K562 (cell line): ENCODE measurements around the gene CEP131. TPM values are rescaled to one million over a fixed set of nuclear protein-coding genes. Genes with fewer than 3 reads are reported as not detected.
A peak's percentile ranks its signal among the peaks of the same experiment; 100 is the strongest.

Source experiments
- DEAF1 ChIP-seq: fragments of 450-650 bp; formaldehyde crosslinking; IDR thresholded peaks from 2 replicates; pipeline ENCODE4 v1.4.0; 2020; ENCODE audit warnings: mild to moderate bottlenecking, moderate library complexity
- ELF1 ChIP-seq: fragments of 200-800 bp; sonication (Bioruptor generic); IDR thresholded peaks from 2 replicates; pipeline ENCODE4 v1.6.1; 2016; ENCODE audit warnings: missing genetic modification characterization, missing compliant biosample characterization
- FOXK2 ChIP-seq, 2 experiments: fragments of 450-650 bp; IDR thresholded peaks in 1 of 2; conservative IDR thresholded peaks in 1 of 2; 2 replicates each; pipeline ENCODE4 v1.6.1; 2016; ENCODE audit warnings: low read depth in 2 of 2, mild to moderate bottlenecking in 1 of 2
- GTF3C2 ChIP-seq: IDR thresholded peaks from 3 replicates; pipeline ENCODE4 v1.6.1; 2011; ENCODE audit warnings: borderline replicate concordance, mild to moderate bottlenecking, moderate library complexity; ENCODE audit not compliant: insufficient read length; ENCODE audit errors: extremely low read depth
- POLR2A ChIP-seq: fragments of 450-650 bp; conservative IDR thresholded peaks from 2 replicates; pipeline ENCODE4 v1.6.1; 2016
- POLR2G ChIP-seq: fragments of 200-400 bp; formaldehyde crosslinking; IDR thresholded peaks from 2 replicates; pipeline ENCODE4 v1.6.1; 2017; ENCODE audit warnings: low read depth, mild to moderate bottlenecking, antibody characterized with exemption, low read length, moderate library complexity
- REST ChIP-seq, 2 experiments: fragments of 450-650 bp; formaldehyde crosslinking in 1 of 2; IDR thresholded peaks; 2 replicates each; pipeline versions ENCODE4 v1.4.0 to v1.6.1; 2014 to 2020; ENCODE audit warnings: mild to moderate bottlenecking in 2 of 2, borderline replicate concordance in 1 of 2, low read depth in 1 of 2
- SIN3A ChIP-seq, 2 experiments: fragments of 150-350 bp in 1 of 2; IDR thresholded peaks; 2 replicates each; pipeline ENCODE4 v1.6.1; 2011 to 2016; ENCODE audit warnings: borderline replicate concordance in 2 of 2, low read depth in 2 of 2, low read length in 2 of 2, mild to moderate bottlenecking in 2 of 2, moderate library complexity in 2 of 2; ENCODE audit not compliant: control insufficient read depth in 1 of 2
- SMC3 ChIP-seq: conservative IDR thresholded peaks from 2 replicates; pipeline ENCODE4 v1.6.1; 2011; ENCODE audit warnings: low read depth, low read length, improper control_type of control experiment; ENCODE audit not compliant: insufficient read depth
- SP1 ChIP-seq: sonication (generic); formaldehyde crosslinking; IDR thresholded peaks from 2 replicates; pipeline ENCODE4 v1.8.1; 2022; ENCODE audit warnings: mild to moderate bottlenecking, missing genetic modification reagents
- SUPT5H ChIP-seq: fragments of 450-650 bp; IDR thresholded peaks from 2 replicates; pipeline ENCODE4 v1.6.1; 2016
- polyA plus RNA-seq, 8 experiments: library from polyadenylated mRNA; depleted of rRNA in 4 of 8; stranded (reverse) in 5 of 8; unstranded in 3 of 8; fragments of >200 nt; fragmentation: Nextera tagmentation in 2 of 8; fragmentation: Illumina TruSeq in 1 of 8; extraction: Ambion mirVana in 2 of 8; extraction: Trizol in 1 of 8; gene quantifications; 2 replicates each; pipeline versions ENCODE4 v1.2.1 to v1.2.3, GENCODE V29; 2011 to 2014; ENCODE audit warnings: inconsistent platforms in 1 of 8, missing spikeins in 1 of 8
- total RNA-seq, 7 experiments: library from RNA; depleted of rRNA in 6 of 7; stranded (reverse); fragments of >200 nt in 6 of 7; fragmentation: Illumina TruSeq in 2 of 7; extraction: Trizol in 2 of 7; gene quantifications; 2 replicates each; pipeline versions ENCODE4 v1.2.1 to v1.2.3, GENCODE V29; 2011 to 2021; ENCODE audit warnings: low replicate concordance in 1 of 7

CEP131 gene
- total and polyA plus RNA-seq, 9 of the 15 experiments (the other 6 are each of a cell fraction or from before 2014, with no cell fraction given): 0.24 to 21.2 (median 2.3) TPM

- peak; percentile 61 for TF ChIP-seq REST (IDR thresholded peaks at IDR 0.05; ENCODE audit: borderline replicate concordance)
- TF ChIP-seq REST (CRISPR knock-in tag; IDR thresholded peaks at IDR 0.05; ENCODE audit: low read depth): no peak
- TF ChIP-seq SP1: peak; percentile 59; the same call in 1 of the 2 replicates
- TF ChIP-seq POLR2A: peak; percentile 53
- peak; percentile 52; the same call in 1 of the 2 replicates for TF ChIP-seq DEAF1 (CRISPR knock-in tag)
- peak; percentile 45; the same call in 1 of the 2 replicates for TF ChIP-seq SUPT5H
- TF ChIP-seq ELF1: no peak
- TF ChIP-seq POLR2G: peak; percentile 59
- 0 out of 4 replicates have a peak, but pooled peaks have one; percentile 22 to 33 for TF ChIP-seq FOXK2 (conservative IDR thresholded peaks at IDR 0.05 in 1 of 2, IDR thresholded peaks at IDR 0.05 in 1 of 2; ENCODE audit: low read depth in 2 of 2)
- TF ChIP-seq SMC3: peak; percentile 81
- 0 out of 4 replicates have a peak, but pooled peaks of 1 of the 2 experiments have one; percentile 37 for TF ChIP-seq SIN3A (IDR thresholded peaks at IDR 0.05; ENCODE audit: borderline replicate concordance in 2 of 2, control insufficient read depth in 1 of 2, low read depth in 2 of 2, low read length in 2 of 2)
- no peak for TF ChIP-seq GTF3C2
Observed at GRCh38 chr17:81241648-81242420, 19.1 kb upstream of the CEP131 start (continued).
